ENCODE data around the gene OPN5.

OPN5 gene

GRCh38 chr6:47781732-47782131, at the start of gene OPN5:
TSS of gene OPN5 (plus strand) at chr6:47782032. CDS start at chr6:47782067, 35 bp downstream.
- Histone ChIP-seq H3K4me1 (no peaks in the 10 kb centered on the region), H3K9me3 (ENCODE audit: control insufficient read depth, low read length) (no peaks in the 10 kb centered on the region), H3K79me2 (no peaks in the 10 kb centered on the region), H3K4me3 (ENCODE audit: low read depth, low read length) (no peak within 1 kb of the TSS), H3K9ac (no peak within 1 kb of the TSS), H3K4me2 (ENCODE audit: low read length) (no peak within 1 kb of the TSS), H3K27ac (no peak within 1 kb of the TSS), H3K36me3 (ENCODE audit: control insufficient read depth, insufficient read depth, low read length) (no peaks in the 10 kb centered on the region), H2AFZ (no peak within 1 kb of the TSS), H3K27me3 (ENCODE audit: control insufficient read depth, insufficient read depth, low read length) (no peaks in the 10 kb centered on the region)
- TF ChIP-seq CTCF (IDR thresholded peaks at IDR 0.05): no peak

GRCh38 chr6:47733879-47734558, 47.8 kb upstream of the OPN5 start:
- peak; percentile 28 for TF ChIP-seq CTCF (IDR thresholded peaks at IDR 0.05)
- Histone ChIP-seq H3K27me3 (ENCODE audit: control insufficient read depth, insufficient read depth, low read length) (no peaks in the 10 kb centered on the region), H3K4me1 (no peaks in the 10 kb centered on the region)

GRCh38 chr6:47734831-47735481, 46.9 kb upstream of the OPN5 start:
- no peaks in the 10 kb centered on the region for H3K27me3 ChIP-seq (ENCODE audit: control insufficient read depth, insufficient read depth, low read length)
- H3K4me1 ChIP-seq: no peaks in the 10 kb centered on the region
- H3K4me2 ChIP-seq (ENCODE audit: low read length): no peak overlapping the region
- H3K9ac ChIP-seq: no peak overlapping the region
- no peaks in the 10 kb centered on the region for H3K36me3 ChIP-seq (ENCODE audit: control insufficient read depth, insufficient read depth, low read length)
- no peak for TF ChIP-seq CTCF (IDR thresholded peaks at IDR 0.05)
- H2AFZ ChIP-seq: no peak overlapping the region
- H3K79me2 ChIP-seq: no peaks in the 10 kb centered on the region
- no peak overlapping the region for H3K4me3 ChIP-seq (ENCODE audit: low read depth, low read length)
- no peaks in the 10 kb centered on the region for H3K9me3 ChIP-seq (ENCODE audit: control insufficient read depth, low read length)
- no peak overlapping the region for H3K27ac ChIP-seq

More at GRCh38 chr6:47733879-47734558, 47.8 kb upstream of the OPN5 start:
- Histone ChIP-seq H3K4me3 (ENCODE audit: low read depth, low read length) (no peak overlapping the region), H3K4me2 (ENCODE audit: low read length) (no peak overlapping the region), H3K27ac (no peak overlapping the region), H3K9me3 (ENCODE audit: control insufficient read depth, low read length) (no peaks in the 10 kb centered on the region), H3K79me2 (no peaks in the 10 kb centered on the region), H3K36me3 (ENCODE audit: control insufficient read depth, insufficient read depth, low read length) (no peaks in the 10 kb centered on the region), H2AFZ (no peak overlapping the region), H3K9ac (no peak overlapping the region)

GRCh38 chr6:47736083-47736700, 45.6 kb upstream of the OPN5 start:
- Histone ChIP-seq H3K4me2 (ENCODE audit: low read length) (no peak overlapping the region), H2AFZ (no peak overlapping the region), H3K9me3 (ENCODE audit: control insufficient read depth, low read length) (no peaks in the 10 kb centered on the region), H3K36me3 (ENCODE audit: control insufficient read depth, insufficient read depth, low read length) (no peaks in the 10 kb centered on the region), H3K4me1 (no peaks in the 10 kb centered on the region), H3K27me3 (ENCODE audit: control insufficient read depth, insufficient read depth, low read length) (no peaks in the 10 kb centered on the region), H3K4me3 (ENCODE audit: low read depth, low read length) (no peak overlapping the region), H3K9ac (no peak overlapping the region), H3K27ac (no peak overlapping the region), H3K79me2 (no peaks in the 10 kb centered on the region)
- no peak for TF ChIP-seq CTCF (IDR thresholded peaks at IDR 0.05)

Data from parathyroid adenoma (tissue), 2 donors.